BLaER1 (cell line): ENCODE results near the gene CHST5.
A peak's percentile ranks its signal among the peaks of the same experiment; 100 is the strongest.
"Not testable (repeated sequence)": the region's sequence is repeated elsewhere in the genome, so short reads cannot be mapped to it uniquely, and the experiment has no call there.

Source experiments
- H3K27ac ChIP-seq: shearing (Covaris generic); formaldehyde crosslinking; 2 replicates; pipeline ENCODE4 v1.8.1; 2022
- H3K27me3 ChIP-seq: shearing (Covaris generic); formaldehyde crosslinking; 2 replicates; pipeline ENCODE4 v1.8.1; 2022
- H3K36me3 ChIP-seq: shearing (Covaris generic); formaldehyde crosslinking; 2 replicates; pipeline ENCODE4 v1.8.1; 2022
- H3K4me1 ChIP-seq: shearing (Covaris generic); formaldehyde crosslinking; 2 replicates; pipeline ENCODE4 v1.8.1; 2022
- H3K4me2 ChIP-seq: shearing (Covaris generic); formaldehyde crosslinking; 2 replicates; pipeline ENCODE4 v1.8.1; 2022
- H3K4me3 ChIP-seq: shearing (Covaris generic); formaldehyde crosslinking; 2 replicates; pipeline ENCODE4 v1.8.1; 2022
- H3K9ac ChIP-seq: shearing (Covaris generic); formaldehyde crosslinking; 2 replicates; pipeline ENCODE4 v1.8.1; 2022
- H3K9me3 ChIP-seq: shearing (Covaris generic); formaldehyde crosslinking; 2 replicates; pipeline ENCODE4 v1.8.1; 2022
- H4K20me1 ChIP-seq: shearing (Covaris generic); formaldehyde crosslinking; 2 replicates; pipeline ENCODE4 v1.8.1; 2022
- Cebpa-rat ChIP-seq: shearing (Covaris generic); IDR thresholded peaks from 2 replicates; pipeline ENCODE4 v1.8.1; 2022

The CHST5 gene

DNA sequence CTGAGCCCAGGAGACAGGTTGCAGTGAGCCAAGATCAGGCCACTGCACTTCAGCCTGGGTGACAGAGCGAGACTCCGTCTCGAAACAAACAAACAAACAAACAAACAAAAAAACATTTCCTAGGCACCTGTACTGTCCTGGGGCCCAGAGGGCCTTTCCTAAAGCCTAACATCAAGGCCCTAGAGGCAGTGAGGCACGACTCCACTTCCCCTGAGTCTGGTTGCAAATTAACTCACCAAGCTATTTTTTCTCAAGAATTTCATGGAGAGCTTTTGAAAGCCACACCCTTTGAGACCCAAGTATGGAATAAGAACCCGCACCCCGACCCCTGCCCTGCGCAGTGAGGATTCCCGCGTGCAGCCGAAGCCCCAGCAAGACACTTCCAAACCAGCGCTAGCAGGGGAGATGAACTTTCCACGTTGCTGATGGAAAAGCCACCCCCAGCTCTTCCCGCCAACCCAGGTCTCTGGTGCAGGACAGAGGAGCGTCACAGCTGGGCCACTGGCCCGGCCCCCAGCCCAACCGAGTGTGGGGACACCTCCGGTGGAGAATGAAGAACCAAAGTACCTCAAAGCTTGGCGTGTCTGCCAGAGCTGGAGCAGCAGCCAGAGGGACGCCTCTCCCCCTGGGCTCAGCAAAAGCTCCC lies 1.2 kb downstream of the CHST5 start:
- H3K27me3 ChIP-seq, result no peaks in the 10 kb centered on the region
- 0 out of 2 replicates have a peak, but pooled peaks cover 2% of the 10 kb centered on the region for H3K36me3 ChIP-seq
- peaks cover 5% of the 10 kb centered on the region; the same call in 1 of the 2 replicates for H3K9me3 ChIP-seq
- peaks cover 16% of the 10 kb centered on the region for H3K4me1 ChIP-seq
- H4K20me1 ChIP-seq, result no peaks in the 10 kb centered on the region
- peak overlapping the region; percentile 62 for H3K4me2 ChIP-seq
- no peak overlapping the region for H3K4me3 ChIP-seq
- H3K27ac ChIP-seq, result peak overlapping the region; percentile 51; the same call in 1 of the 2 replicates
- no peak for TF ChIP-seq Cebpa-rat
- peak overlapping the region; percentile 41; the same call in 1 of the 2 replicates for H3K9ac ChIP-seq

- H4K20me1 ChIP-seq, result no peaks in the 10 kb centered on the region
- no peak overlapping the region for H3K4me2 ChIP-seq
- H3K4me1 ChIP-seq, result peaks cover 16% of the 10 kb centered on the region
- no peak for TF ChIP-seq Cebpa-rat
- peaks cover 13% of the 10 kb centered on the region; the same call in 1 of the 2 replicates for H3K36me3 ChIP-seq
- peaks cover 15% of the 10 kb centered on the region for H3K9me3 ChIP-seq
- no peaks in the 10 kb centered on the region for H3K27me3 ChIP-seq
- no peak overlapping the region for H3K9ac ChIP-seq
- H3K4me3 ChIP-seq, result no peak overlapping the region
- H3K27ac ChIP-seq, result no peak overlapping the region
Observed at GRCh38 chr16:75532791-75533190, 3.1 kb downstream of the CHST5 start.

- no peak overlapping the region for H3K9ac ChIP-seq
- H3K9me3 ChIP-seq, result peaks cover 15% of the 10 kb centered on the region
- no peak for TF ChIP-seq Cebpa-rat
Observed at GRCh38 chr16:75532142-75532765, 3.7 kb downstream of the CHST5 start.

DNA sequence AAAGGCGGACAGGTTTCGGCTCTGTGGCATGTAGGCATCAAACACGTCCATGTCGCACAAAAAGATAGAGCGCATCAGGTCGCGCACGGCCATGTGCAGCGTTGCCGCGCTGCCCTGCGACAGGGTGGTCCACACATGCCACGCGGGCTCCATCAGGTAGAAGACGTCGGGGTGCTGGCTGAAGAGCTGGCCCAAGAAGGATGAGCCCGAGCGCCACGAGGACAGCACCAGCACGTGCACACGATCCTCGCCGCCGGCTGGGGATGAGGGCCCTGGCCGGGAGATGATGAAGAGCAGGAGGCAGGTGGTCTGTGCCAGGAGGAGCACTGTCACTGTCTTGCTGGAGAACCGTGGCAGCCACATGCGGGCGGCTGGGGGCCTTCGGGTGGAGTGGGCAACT lies 5.9 kb downstream of the CHST5 start:
- H4K20me1 ChIP-seq, result no peaks in the 10 kb centered on the region

More at GRCh38 chr16:75532142-75532765, 3.7 kb downstream of the CHST5 start:
- no peaks in the 10 kb centered on the region for H3K27me3 ChIP-seq
- no peak overlapping the region for H3K27ac ChIP-seq
- no peak overlapping the region for H3K4me3 ChIP-seq
- H4K20me1 ChIP-seq, result no peaks in the 10 kb centered on the region
- no peak overlapping the region for H3K4me2 ChIP-seq
- H3K36me3 ChIP-seq, result peaks cover 13% of the 10 kb centered on the region; the same call in 1 of the 2 replicates
- H3K4me1 ChIP-seq, result peaks cover 16% of the 10 kb centered on the region

GRCh38 chr16:75529056-75529905 lies 6.6 kb downstream of the CHST5 start:
- no peak overlapping the region for H3K4me3 ChIP-seq
- no peaks in the 10 kb centered on the region for H3K27me3 ChIP-seq
- H3K4me1 ChIP-seq, result peaks cover 4% of the 10 kb centered on the region
- no peak for TF ChIP-seq Cebpa-rat
- H3K9me3 ChIP-seq, result peaks cover 15% of the 10 kb centered on the region
- no peaks in the 10 kb centered on the region for H4K20me1 ChIP-seq
- no peak overlapping the region for H3K4me2 ChIP-seq
- peaks cover 13% of the 10 kb centered on the region; the same call in 1 of the 2 replicates for H3K36me3 ChIP-seq
- no peak overlapping the region for H3K9ac ChIP-seq
- no peak overlapping the region for H3K27ac ChIP-seq

More for the DNA sequence above, 5.9 kb downstream of the CHST5 start:
- Histone ChIP-seq H3K4me1 (peaks cover 11% of the 10 kb centered on the region), H3K9me3 (peaks cover 15% of the 10 kb centered on the region), H3K36me3 (peaks cover 13% of the 10 kb centered on the region; the same call in 1 of the 2 replicates), H3K27ac (no peak overlapping the region), H3K27me3 (no peaks in the 10 kb centered on the region), H3K4me3 (no peak overlapping the region), H3K9ac (no peak overlapping the region), H3K4me2 (no peak overlapping the region)
- TF ChIP-seq Cebpa-rat, result no peak

DNA sequence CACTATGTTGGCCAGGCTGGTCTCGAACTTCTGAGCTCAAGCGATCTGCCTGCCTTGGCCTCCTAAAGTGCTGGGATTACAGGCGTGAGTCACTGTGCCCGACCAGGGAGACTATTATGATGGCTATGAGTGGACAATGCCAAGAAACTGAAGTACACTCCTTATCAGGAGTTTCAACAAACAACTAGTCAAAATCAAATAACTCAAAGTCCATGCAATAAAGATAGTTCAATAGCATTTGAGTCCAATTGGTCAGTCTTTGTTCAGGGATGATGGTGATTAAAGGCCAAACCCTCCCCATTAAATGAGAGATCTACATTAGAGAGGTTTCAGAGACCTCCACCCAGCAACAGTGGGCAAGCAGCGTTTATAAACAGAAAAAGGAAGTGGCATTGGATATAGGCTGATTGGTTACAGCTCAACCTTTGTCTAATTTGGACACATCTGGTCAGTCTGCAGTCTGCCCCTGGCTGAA lies 8.0 kb downstream of the CHST5 start:
- Histone ChIP-seq H3K4me3 (no peak overlapping the region), H3K4me2 (no peak overlapping the region), H3K36me3 (peaks cover 13% of the 10 kb centered on the region; the same call in 1 of the 2 replicates), H4K20me1 (no peaks in the 10 kb centered on the region), H3K9me3 (peaks cover 15% of the 10 kb centered on the region), H3K27ac (no peak overlapping the region), H3K4me1 (no peaks in the 10 kb centered on the region), H3K27me3 (no peaks in the 10 kb centered on the region), H3K9ac (no peak overlapping the region)
- TF ChIP-seq Cebpa-rat, result no peak

GRCh38 chr16:75526032-75526790 lies 9.7 kb downstream of the CHST5 start:
- Histone ChIP-seq H3K27ac (no peak overlapping the region), H3K4me3 (no peak overlapping the region), H3K36me3 (peaks cover 13% of the 10 kb centered on the region; the same call in 1 of the 2 replicates), H3K9me3 (peaks cover 15% of the 10 kb centered on the region), H3K27me3 (no peaks in the 10 kb centered on the region), H3K9ac (no peak overlapping the region), H3K4me2 (no peak overlapping the region), H4K20me1 (no peaks in the 10 kb centered on the region), H3K4me1 (no peaks in the 10 kb centered on the region)
- TF ChIP-seq Cebpa-rat, result no peak

- Histone ChIP-seq H3K9ac (no peak overlapping the region), H4K20me1 (no peaks in the 10 kb centered on the region), H3K27ac (no peak overlapping the region), H3K4me2 (no peak overlapping the region), H3K9me3 (peaks cover 5% of the 10 kb centered on the region; the same call in 1 of the 2 replicates), H3K36me3 (no peaks in the 10 kb centered on the region), H3K27me3 (no peaks in the 10 kb centered on the region), H3K4me3 (no peak overlapping the region), H3K4me1 (peaks cover 11% of the 10 kb centered on the region)
- no peak for TF ChIP-seq Cebpa-rat
Observed at GRCh38 chr16:75519175-75519574, 16.7 kb downstream of the CHST5 start.

DNA sequence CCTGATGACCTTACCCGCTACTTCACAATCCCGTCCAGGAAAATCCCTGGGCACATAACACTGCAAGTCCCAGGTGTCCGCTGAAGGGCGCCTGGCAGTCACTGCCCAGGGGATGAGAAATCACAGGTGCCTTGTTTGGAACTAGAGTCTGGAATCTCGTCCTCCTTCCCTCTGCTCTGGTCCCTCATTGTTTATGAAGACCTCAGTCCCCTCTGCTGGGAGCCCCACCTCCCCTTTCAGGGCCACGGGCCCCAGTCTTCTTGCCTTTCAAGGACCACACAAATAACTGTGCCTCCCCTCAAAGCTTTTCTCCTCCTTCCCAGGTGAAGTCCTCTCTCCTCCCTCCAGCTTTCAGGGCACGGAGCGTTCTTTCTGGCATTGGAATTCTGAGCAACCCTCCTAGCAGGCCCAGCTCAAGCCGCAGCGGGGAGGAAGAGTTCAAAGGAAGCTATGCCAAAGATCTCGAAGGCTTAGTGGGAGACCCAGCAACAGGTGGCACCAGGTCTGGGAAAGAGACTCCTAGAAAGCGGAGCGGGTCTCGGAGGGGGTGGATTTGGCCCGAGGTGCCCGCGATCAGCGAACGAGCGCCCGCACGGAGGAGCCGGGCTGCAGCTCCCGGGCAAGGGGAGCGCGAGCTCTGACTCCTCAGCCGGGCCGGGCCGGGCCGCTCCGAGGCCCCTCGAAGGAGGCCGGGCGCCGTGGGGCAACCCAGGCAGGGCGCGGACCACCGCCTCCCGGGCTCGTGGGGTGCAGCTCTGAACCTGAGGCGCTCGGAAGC lies 19.5 kb downstream of the CHST5 start:
- peaks cover 21% of the 10 kb centered on the region for H3K4me1 ChIP-seq
- H3K4me2 ChIP-seq, result peak overlapping the region; percentile 97
- H3K27me3 ChIP-seq, H3K9me3 ChIP-seq, H3K36me3 ChIP-seq, H4K20me1 ChIP-seq: not testable (repeated sequence)
- H3K27ac ChIP-seq, result peak overlapping the region; percentile 94
- H3K9ac ChIP-seq, result peak overlapping the region; percentile 92
- H3K4me3 ChIP-seq, result peak overlapping the region; percentile 90
